ENCODE results near the gene SHISA8. TPM values are rescaled to one million over a fixed set of nuclear protein-coding genes. Genes with fewer than 3 reads are reported as not detected.
A peak's percentile ranks its signal among the peaks of the same experiment; 100 is the strongest.

The SHISA8 gene
- total and polyA plus RNA-seq, 10 of the 15 experiments (the other 5 are each of a cell fraction or from before 2014, with no cell fraction given), result 0.06 to 10.1 (median 0.25) TPM

GRCh38 chr22:41936894-41937169 lies 22.0 kb upstream of the SHISA8 start:
- Histone ChIP-seq H2AFZ (ENCODE audit: control insufficient read depth, low read depth, low read length) (no peak overlapping the region), H3K9me3 (replicated peaks; ENCODE audit: control insufficient read depth, insufficient read depth, low read length) (no peaks in the 10 kb centered on the region), H4K20me1 (ENCODE audit: control insufficient read depth, insufficient read depth) (no peaks in the 10 kb centered on the region), H3K4me1 (ENCODE audit: control insufficient read depth, insufficient read depth, low read length) (peaks cover 87% of the 10 kb centered on the region), H3K79me2 (ENCODE audit: control insufficient read depth, insufficient read depth, low read length) (peaks cover 20% of the 10 kb centered on the region), H3K4me3 (no peak overlapping the region; the same call in 1 of the 2 replicates), H3K9ac (ENCODE audit: control insufficient read depth, insufficient read depth, low read length) (peak overlapping the region; percentile 47; the same call in 1 of the 2 replicates), H3K27me3 (replicated peaks in 1 of 2; ENCODE audit: control insufficient read depth in 2 of 2, insufficient read depth in 2 of 2, low read length in 1 of 2) (no peaks in the 10 kb centered on the region), H3K4me2 (ENCODE audit: control insufficient read depth, insufficient read depth) (peak overlapping the region; percentile 12), H3K27ac (ENCODE audit: control insufficient read depth, insufficient read depth) (peak overlapping the region; percentile 94), H3K36me3 (ENCODE audit: control insufficient read depth in 2 of 2, insufficient read depth in 2 of 2, low read length in 1 of 2) (peaks cover 5 to 17% of the 10 kb centered on the region in 2 experiments; a peak in 3 of 4 replicates)
- WGBS (ENCODE audit: insufficient coverage, insufficient replicate concordance, low lambda C conversion rate, missing lambda C conversion rate), result 6% methylated on average over 2 of the region's 2 CpGs
- no peak for ATAC-seq
- no peak for TF ChIP-seq SKIL (IDR thresholded peaks at IDR 0.05; ENCODE audit: low read depth, poor library complexity, severe bottlenecking)
- TF ChIP-seq ZBTB40 (IDR thresholded peaks at IDR 0.05; ENCODE audit: borderline replicate concordance), result no peak
- no peak for TF ChIP-seq EED (IDR thresholded peaks at IDR 0.05; ENCODE audit: low read depth)
- no peak for TF ChIP-seq IKZF1 (conservative IDR thresholded peaks at IDR 0.05)
- 0 out of 2 replicates have a peak, but pooled peaks have one; percentile 1 for TF ChIP-seq SMARCA5 (IDR thresholded peaks at IDR 0.05)
- TF ChIP-seq SMAD5 (IDR thresholded peaks at IDR 0.05; ENCODE audit: low read depth), result no peak
- intact Hi-C loops (cut with micrococcal nuclease; ENCODE audit: unreplicated experiment), result no loop called here
- CTCF ChIA-PET, result interaction anchor here (1.2 to 8.3 kb wide), 5 partner anchors 10 to 240 kb away, joined by 5 to 234 read pairs (median 12); partner anchors contain the start of genes CENPM, SMIM45 and TNFRSF13C
- no peak for FAIRE-seq
- no TSS peak for BruUV-seq (replicated peaks)
- in situ Hi-C loops (cut with MboI), result no loop called here
- RAD21 ChIA-PET (ENCODE audit: unreplicated experiment), result interaction anchor here (0.5 to 8.6 kb wide), 12 partner anchors 12 to 237 kb away, joined by 3 to 408 read pairs (median 7); partner anchors contain the start of genes CCDC134, CENPM, MEI1 and SMIM45
- SMC1A ChIA-PET (ENCODE audit: uncharacterized antibody, unreplicated experiment), result interaction anchor here (0.9 to 11.9 kb wide), 10 partner anchors 10 to 240 kb away, joined by 3 to 321 read pairs (median 6); partner anchors contain the start of genes CENPM, SREBF2 and TNFRSF13C
- DNase-seq (ENCODE audit: low read depth, low spot score), result no peak
- POLR2A ChIA-PET, result interaction anchor here (0.6 to 12.6 kb wide), 9 partner anchors 13 to 238 kb away, joined by 3 to 599 read pairs (median 6); partner anchors contain the start of genes CENPM, NDUFA6, SHISA8 and SMIM45
